ENCODE data around the gene HSDL2.

- TF ChIP-seq EZH2 (IDR thresholded peaks at IDR 0.05; ENCODE audit: insufficient read depth, poor library complexity, severe bottlenecking) (no peak), EZH2phosphoT487 (IDR thresholded peaks at IDR 0.05; ENCODE audit: insufficient read depth, low read depth) (no peak)
Measured at GRCh38 chr9:112505086-112505485, 125.2 kb downstream of the HSDL2 start.

Data from GM23248 (cell line).